ENCODE data around the gene C16orf78.

C16orf78 gene, protein sequence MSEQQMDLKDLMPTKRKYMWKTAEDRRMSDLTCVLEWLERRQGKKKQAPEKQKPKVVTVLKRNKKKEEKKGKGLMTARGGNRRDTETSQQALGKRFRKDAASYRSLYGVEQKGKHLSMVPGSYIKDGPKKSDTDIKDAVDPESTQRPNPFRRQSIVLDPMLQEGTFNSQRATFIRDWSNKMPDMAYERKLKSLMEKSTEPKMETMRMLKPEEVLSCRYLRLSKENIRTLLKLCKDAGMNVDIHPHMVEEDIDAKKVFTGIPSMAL

DNA sequence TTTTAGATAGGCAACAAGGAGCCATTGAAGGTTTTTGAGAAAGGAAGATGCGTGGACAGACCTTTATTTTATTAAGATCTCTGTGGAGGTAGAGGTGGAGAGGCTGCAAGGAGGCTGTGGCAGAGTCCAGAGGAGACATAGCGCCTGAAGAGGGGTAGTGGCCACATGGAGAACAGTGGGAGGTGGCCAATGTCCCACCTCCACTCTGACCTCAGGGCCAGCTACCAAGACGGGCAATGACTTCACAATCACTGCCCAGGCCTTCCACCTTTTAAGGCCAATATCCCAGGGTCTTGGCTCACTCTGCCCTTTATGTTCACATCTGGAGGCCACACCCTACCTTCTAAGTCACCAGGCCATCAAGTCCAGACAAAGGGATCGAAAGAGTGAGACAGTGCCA lies at the start of gene C16orf78:
Gene C16orf78, plus strand, starts transcription at position 301 of the 400 bp plus-strand sequence. CDS start 136 bp downstream, outside the sequence.
- DNase-seq: no peak

DNA sequence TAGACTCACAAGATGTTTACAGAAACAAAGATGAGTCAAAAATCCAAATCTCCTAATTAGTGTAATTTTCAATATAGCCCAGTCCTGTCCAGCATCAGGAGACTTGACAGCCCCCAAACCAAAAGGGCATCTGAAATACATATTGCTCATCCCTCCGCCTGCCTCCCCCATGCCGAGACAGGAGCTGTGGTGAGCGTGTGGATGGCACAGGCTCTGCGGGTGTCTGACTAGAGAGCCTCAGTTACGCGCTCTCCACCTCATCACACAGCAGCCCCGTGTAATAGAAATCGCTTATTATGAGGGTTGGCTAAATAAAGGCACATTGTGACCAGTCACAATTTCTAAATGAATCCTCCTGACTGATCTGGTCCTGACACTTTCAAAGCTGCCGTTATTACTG lies 48.9 kb upstream of the C16orf78 start:
- no peak for DNase-seq

DNA sequence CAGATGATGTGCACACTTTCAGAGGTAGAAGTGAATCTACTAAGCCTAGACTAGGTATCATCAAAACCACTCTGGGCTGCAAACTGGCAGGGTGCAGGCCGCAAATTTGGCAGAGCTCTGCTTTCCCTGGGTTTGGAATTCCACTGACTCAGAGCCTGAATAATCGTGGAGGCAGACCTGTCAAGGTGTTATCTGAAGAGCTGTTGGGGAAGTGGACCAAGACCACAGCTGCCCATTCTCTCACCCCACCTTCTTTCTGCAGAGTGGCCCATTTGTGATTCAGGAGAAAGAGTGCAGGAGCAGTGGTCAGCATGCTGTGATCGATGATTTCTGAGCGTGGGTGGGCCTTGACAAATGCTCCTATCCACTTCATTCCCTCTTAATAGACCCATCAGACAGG lies 46.1 kb upstream of the C16orf78 start:
- DNase-seq: no peak

DNA sequence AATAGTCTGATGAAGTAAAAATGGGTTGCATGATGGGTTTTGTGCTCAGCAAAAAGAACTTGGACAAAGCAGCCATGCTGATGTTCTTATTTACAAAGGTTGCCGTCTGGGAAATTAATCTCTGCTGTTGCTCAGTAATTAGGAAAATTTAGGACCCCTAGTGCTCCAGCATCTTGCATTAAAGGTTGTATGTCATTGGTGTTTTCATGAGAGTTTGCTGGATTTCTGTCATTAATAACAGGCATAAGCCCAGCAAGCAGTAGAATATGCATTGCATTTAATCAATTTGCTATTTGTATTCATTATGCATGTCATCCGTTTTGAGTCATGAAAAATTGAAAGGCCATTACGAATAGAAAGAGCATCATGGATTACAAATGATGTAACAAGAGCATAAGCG lies 45.3 kb upstream of the C16orf78 start:
- no peak for DNase-seq

DNA sequence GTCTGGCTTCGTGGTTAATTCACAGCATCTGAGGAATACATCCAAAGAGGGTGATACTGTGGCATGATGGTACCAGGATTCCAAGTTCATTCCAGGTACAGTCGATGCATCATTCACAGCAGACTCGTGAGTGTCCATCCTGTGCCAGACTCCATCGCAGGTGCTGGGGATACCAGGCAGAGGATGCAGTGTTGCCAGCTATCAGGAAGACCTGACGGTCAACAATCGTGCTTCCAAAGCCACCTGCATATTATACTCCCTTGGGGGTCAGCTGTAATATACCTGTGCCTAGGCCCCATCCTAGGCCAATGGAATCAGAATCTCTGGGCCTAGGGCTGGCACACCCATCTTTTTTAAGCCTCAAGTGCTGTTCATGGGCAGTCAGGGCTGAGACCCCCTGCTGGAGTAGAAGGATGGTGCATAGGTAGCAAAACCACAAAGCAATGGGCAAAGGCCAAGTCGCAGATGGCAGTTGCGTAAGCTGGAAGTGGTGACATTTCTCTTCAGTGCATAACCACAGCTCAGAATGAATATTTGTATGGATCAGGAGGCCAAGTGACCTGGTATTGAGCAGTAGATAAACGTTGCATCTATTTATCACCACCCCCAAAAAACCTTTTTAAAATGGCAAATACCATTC lies 42.9 kb upstream of the C16orf78 start:
- no peak for DNase-seq

DNA sequence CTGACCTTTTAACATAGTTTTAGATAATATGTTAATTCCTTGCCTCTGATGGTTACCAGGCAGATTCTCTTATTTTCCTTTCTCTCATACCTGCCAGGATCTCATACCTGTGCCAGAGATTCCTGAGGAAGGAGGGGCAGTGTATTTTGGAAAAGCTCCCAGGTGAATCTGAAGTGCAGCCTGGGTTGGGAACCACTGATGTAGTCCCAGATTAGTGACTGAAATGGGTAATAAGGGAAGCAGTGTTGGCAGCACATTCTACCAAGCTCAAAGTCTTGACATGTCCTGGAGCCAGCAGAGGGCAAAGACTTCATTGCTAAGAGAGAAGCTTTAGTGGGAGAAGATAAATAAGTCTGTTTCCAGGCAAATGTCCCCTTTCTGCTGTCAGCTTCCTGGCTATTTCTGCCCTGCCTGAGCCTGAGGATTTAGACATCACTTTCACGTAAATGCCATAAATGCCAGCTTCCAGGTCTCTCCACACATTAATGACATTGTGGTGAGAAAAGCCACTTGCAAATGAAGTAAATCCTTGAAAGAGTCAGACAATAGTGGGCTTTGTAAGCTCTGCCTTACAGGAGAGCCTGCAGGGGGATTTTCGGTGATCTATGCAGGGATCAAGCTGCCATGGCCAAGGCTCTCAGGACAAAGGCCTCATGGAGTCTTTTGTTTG lies 40.9 kb upstream of the C16orf78 start:
- no peak for DNase-seq

DNA sequence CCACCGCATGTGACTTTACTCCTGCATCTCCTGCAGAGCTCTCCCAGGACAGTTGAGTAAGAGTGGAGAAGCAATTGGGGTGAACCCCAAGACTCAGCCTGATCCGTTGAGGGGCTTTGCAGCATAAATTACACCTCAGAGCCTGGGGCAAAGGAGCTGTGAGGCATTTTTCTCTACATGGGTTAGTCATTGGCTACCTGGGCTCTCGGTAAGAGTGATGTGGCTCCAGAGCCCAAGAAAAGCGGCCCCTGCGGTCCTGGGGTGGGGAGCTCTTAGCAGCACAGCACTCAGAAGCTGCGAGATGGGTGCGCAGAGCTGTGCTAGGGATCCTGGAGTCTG lies 40.4 kb upstream of the C16orf78 start:
- DNase-seq: no peak

DNA sequence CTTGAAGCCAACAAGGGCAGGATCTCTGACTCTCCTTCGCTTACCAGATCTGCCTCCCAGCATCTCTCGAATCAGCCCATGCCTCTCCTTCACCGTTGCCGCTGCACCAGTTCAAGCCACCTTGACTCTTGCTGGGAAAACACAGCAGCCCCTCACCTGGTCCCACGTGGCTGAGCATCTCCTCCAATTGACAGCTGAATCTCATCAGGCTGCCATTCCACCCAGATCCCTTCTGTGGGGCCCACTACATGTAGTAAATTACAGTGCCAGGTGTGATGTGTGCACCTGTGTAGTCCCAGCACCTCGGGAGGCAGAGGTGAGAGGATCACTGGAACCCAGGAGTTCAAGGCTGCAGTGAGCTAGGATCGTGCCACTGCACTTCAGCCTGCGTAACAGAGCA lies 37.8 kb upstream of the C16orf78 start:
- no peak for DNase-seq

DNA sequence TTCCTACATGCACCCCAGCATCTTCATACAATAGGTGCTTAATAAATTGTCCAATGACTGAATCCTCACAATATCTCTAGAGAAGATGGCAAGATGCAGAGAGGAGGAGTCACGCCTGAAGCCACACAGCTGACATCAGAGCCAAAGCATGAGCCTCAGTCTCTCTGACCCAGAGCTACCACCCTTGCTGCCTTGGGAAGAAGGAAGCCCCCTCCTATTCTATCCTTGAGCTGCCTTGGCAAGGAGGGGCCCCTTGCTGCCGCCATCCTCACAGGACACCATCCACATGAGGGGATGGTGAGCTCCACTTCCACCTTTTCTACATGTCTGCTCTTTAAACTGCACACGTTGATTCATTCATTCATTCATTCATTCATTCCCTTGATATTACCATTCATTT lies 37.0 kb upstream of the C16orf78 start:
- DNase-seq: no peak

DNA sequence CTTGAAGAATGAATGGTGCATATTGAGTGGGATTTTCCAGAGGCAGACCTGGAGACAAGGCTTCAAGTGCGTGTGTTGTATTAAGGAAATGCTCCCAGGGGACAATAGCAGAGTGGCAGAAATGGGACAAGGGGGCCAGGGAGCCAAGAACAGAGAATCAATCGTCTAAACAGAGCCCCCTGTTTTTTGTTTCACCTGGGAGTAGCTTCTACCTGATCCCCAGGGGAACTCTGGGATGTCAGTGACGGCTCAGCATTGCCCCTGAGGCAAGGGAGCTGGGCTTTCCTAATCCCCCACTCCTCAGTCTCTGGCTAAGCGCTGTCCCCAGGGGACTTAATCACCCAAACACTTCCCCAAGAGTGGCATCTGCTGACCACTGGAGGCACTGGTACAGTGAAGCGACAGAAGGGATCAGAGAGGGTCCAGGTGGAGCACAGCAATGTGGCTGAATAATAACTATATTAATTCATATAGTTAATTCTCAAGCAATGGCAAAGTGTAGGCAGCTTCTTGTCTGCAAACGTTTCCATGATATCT lies 35.7 kb upstream of the C16orf78 start:
- DNase-seq: no peak

DNA sequence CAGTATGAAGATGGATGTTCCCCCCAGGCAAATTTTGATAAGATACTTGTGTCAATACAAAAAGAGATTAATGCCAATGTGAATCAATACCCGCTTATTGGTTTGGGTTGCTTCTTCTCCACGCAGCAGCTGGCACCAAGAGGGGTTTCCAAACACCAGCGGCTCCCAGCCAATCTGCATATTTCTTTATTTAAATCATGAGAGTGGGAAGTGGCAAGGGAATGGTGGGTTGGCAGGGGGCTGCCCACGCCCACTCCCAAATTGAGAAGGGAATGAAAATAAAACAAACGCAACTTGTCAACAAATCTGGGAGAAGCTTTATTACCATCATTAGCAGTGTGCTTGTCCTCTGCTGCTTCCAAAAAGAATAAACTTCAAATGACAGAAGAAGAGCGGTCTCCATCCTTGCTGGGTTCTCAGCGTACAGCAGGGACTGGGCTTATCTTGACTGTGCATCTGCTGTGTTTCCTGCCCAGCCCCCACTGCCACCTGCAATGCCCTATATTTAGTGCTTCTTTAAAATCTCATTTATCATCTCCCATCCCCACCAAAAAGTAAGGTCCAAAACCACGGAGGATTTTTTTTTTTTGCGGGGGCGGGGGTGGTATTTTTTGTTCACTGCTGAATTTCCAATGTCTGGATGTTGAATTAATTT lies 34.9 kb upstream of the C16orf78 start:
- DNase-seq: no peak

DNA sequence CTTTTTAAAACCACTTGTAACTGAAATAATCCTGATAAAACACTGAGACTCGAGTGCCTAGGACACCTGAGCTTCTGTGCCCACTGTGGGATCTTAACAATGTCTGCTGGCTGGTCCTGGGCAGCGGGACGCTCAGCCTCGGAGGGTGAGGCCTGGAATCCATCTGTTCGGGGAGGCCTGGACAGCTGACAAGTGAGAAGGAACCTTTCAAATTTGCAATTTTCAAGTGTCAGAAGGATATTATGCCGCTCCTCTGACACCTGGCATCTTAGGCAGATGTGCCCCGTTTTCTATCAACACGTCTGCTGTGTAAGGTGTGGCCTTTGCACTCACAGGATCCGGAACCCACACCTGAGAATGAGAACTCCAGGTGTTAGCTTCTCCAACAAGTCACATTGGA lies 33.1 kb upstream of the C16orf78 start:
- no peak for DNase-seq

DNA sequence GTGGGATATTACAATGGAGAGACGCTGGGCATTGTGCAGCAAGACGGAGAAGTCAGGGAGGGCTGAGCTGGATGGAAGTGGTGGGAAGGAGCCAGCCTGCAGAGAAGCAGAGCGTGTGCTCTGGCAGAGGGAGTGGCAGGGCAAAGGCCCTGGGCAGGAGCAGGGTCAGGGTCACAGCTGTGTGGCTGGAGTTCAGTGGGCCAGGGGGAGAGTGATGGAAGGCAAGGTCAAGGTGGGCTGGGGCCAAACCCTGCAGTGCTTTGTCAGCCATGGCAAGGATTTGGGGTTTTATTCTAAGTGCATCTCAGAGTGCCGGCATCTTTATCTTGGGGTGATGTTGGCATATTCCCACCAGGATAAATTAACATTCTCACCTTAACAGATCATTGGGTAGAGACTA lies 31.9 kb upstream of the C16orf78 start:
- no peak for DNase-seq

DNA sequence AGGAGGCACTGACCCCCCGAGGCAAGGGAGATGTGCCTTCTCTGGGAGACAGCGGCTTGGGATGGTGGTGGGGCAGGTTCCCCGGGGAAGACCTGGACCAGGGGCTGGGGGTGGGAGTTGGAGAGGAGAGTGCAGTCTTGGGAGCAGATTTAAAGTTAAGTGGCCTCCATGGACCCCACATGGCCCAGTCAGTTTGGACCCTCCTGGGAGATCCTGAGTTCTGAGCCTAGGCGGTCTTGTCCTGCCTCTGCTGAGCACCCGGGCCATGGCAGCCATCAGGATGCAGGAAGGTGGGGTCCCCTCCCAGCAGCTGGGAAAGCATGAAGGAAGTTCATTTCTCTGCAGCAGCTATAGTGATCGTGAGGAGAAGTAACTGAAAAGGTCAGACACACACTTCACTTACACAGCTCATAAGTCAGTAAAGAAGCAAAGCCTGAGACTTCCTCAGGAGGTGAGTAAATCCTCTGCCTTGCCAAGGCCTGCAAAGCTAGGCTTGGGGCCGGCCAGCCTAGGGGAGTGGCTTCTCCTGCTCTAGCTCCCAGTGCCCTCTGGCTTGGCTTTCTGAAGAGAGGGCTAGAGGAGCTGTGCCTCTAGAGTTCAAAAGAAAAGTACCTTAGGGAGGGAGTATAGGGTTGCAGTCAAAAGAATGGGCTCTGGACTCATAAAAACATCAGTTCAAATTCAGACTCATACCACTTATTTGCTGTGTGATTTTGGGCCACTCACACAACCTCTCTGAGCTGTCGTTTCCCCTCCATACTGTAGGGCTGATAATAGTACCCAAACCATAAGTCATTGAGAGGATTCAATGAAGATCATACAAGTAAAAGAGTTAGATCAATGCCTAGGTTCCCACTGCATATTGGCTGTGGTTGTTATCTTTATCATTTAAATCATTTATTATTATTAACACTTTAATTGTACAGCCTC lies 31.0 kb upstream of the C16orf78 start:
- no peak for DNase-seq

DNA sequence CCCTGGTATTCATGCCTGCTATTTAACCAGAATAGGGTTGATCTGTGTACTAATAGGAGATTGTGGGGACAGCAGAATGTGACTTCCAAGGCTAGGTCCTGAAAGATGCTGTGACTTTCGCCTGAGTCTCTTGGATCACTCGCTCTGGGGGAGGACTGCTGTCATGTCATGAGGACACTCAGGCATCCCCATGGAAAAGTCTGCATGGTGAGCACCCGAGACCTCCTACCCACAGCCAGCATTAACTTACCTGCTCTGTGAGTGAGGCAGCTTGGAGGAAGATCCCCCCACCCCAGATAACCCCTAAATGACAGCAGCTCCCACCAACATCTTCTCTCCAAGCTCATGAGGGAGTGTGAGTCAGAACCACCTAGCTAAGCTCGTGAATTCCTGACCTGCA lies 30.3 kb upstream of the C16orf78 start:
- DNase-seq: no peak

DNA sequence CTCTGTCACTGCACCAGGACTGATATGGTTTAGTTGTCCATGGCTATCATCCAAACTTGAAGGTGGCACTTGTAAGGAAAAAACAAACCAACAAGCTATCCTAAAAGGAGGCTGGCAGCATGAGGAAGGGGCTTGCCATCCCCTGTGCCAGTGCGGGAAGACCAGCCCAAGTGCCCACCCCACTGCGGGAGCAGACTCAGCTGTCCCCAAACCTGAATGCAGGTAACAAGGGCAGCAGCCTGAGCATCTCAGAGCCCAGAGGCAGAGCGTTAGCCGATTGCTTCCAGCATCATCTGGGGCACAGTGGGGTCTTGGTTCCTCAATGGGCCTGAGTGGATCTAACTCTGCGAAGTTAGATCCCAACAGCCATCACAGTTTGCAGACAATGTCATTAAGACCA lies 29.2 kb upstream of the C16orf78 start:
- no peak for DNase-seq

DNA sequence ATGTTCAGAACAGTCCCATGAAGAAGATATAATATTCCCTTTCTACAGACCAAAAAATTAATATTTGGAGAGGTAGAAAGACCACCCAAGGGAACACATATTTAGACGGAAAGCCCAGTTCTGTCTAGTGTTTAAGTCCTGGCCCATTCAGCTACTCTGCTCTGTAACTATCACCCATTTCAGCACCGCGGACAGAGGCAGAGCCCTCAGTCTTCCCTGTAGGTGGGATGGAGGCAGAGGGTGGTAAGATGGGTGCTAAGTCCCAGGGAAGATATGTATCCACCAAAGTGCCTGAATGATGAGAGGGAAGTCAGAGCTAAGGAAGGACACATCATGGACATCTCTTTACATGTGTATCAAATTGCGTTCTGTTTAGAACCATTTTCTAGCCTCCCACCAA lies 27.8 kb upstream of the C16orf78 start:
- DNase-seq: peak; percentile 28

DNA sequence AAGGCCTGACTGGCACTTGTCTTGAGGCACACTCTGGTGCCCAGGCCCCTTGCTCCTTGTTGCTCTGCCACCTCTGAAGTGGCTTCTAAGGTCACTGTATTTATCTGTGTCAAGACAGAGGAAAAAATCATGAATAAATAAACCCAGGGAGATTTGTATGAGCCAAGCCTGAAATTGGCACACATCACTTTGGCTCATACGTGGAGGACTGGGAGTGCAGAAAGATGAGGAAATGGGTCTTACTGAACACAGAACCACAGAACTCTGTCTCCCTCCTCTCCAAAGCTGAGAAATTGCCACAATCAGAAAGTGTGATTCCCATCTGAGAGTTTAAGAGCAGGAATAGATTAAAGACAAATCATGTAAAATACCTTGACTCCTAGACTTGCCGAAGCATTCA lies 27.1 kb upstream of the C16orf78 start:
- DNase-seq: no peak

DNA sequence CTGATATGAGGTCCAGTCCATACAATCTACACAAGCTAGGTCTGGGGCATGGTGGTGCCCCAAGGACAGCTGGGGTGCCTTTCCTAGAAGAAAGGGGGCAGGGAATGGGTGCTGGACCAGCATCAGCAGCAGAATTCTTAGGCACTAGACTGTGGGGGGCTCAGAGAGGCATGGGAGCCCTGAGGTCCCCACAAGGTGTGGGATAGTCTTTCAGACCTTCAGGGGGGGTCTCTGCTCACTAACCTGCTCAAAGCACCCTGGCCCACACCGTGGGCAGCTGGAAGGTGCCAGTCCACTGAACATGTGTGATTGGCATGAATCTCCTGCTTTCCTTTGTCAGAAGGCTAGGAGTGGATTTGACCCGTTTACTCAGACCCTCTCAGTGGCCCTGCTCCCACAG lies 26.1 kb upstream of the C16orf78 start:
- DNase-seq: no peak

DNA sequence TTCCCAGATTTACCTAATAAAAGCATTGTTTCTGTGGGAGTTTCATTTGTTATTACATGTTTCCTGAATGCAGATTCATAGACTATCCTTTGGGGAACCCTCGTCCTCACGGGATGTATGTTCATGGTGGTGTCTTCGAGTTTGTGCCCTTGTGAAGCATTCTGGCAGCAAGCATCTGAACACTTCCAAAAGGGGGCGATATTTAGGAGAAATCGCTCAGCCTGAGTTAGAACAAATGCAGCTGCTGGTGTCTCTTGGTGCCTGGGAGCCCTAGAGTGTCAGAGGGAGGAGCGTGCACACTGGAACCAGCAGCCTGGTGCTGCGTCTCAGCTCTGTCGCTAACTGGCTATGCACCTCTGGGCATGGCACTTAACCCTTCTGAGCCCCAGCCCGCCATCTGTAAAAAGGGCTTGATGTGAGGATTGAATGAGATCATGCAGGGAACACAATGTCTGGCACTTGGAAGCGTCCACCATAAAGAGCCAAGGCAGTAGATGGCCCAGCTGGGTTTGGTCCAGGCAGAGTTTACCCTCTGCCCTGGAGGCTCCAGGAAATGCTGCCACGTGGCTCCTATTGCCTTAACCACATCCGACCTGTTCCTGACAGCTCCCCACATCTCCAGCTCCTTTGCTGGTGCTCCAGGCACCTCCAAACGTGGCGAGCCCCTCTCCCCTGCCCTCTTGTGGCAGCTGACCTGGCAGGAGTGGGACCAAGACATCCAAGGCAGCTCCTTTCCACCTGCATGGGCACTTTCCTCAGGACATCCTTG lies 25.0 kb upstream of the C16orf78 start:
- no peak for DNase-seq

DNA sequence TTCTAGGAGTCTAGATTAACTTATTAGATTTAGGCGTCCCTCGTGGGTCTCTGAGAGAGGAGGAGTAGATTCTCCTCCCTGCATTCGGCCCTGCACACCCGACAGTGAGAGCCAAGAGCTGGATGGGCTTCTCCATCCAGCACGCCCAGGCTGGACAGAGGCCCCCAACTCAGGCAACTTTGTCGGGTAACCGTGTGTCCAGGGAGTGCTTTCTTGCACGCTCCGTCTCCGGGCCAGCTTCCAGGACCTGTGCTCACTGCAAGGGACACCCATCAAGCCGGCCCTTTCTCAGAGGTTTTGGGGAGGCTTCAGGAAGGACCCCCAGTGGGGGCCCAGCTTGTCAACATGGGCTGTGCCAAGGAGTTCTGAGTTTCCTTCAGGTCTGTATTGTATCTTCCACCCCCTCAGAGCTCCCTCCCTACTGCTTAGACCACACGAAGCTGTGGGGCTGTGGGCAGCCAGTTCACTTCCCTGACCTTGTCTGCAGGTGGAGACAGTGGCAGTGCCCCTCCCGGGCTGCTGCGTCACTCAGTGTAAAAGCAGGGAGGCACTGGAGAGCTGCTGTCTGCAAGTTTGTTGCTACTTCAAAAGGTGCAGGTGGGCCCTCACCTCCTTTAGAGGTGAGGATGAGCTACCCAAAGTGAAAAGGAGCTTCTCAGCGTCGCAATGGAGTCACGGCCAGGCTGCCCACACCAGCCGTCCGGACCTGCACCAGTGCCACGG lies 24.0 kb upstream of the C16orf78 start:
- DNase-seq: no peak

Measured in stimulated activated CD8-positive, alpha-beta memory T cell treated with anti-CD3 and anti-CD28 coated beads, Interleukin-4, amount 100 ng/mL, for 48 hours (primary cell).